ENCODE data around the gene DNPH1.

DNPH1 gene

DNA sequence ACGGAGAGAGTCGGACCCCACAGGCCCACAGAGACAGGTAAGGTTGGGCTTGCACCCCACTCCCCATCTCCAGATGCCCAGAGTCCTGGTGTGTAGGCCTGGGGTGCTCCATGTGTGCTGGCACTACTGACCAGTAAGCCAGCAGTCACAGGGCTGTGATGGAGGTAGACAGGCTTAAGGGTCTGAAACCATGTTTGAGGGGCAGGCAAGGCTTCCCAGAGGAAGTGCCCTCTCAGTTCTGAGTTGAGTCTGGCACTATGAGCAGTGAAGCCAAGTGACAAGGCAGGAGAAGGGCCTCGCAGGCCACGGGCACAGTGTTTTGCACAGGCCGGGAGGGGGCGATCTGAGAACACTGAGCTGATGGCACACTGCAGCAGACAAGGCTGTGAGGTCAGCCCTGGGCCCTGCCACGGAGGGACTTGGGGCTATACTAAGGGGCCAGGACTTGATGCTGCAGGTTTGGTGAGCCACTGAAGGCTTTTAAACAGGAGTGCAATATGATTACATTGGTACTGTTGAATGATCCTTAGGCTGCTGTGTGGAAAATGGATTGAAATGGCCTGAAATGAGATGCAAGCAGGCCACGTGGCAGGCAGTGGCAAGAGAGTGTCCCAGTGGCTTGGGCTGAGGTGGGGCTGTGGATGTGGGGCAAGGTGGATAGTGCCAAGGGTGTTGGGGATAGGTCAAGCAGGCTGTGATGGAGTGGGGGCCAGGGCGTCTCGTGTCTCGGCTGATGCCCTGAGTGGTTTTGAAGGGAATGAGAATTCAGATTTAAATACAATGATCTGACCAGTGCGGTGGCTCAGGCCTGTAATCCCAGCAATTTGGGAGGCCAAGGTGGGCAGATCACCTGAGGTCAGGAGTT lies 34.3 kb upstream of the DNPH1 start:
- peak; percentile 77 for DNase-seq

DNA sequence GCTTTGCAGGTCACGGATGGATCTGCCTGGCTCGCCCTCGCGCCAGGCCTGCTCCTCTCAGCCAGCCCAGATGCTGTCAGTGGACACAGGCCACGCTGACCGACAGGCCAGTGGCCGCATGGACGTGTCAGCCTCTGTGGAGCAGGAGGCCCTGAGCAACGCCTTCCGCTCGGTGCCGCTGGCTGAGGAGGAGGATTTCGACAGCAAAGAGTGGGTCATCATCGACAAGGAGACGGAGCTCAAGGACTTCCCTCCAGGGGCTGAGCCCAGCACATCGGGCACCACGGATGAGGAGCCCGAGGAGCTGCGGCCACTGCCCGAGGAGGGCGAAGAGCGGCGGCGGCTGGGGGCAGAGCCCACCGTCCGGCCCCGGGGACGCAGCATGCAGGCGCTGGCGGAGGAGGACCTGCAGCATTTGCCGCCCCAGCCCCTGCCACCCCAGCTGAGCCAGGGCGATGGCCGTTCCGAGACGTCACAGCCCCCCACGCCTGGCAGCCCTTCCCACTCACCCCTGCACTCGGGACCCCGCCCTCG lies 33.6 kb upstream of the DNPH1 start:
- DNase-seq: no peak

DNA sequence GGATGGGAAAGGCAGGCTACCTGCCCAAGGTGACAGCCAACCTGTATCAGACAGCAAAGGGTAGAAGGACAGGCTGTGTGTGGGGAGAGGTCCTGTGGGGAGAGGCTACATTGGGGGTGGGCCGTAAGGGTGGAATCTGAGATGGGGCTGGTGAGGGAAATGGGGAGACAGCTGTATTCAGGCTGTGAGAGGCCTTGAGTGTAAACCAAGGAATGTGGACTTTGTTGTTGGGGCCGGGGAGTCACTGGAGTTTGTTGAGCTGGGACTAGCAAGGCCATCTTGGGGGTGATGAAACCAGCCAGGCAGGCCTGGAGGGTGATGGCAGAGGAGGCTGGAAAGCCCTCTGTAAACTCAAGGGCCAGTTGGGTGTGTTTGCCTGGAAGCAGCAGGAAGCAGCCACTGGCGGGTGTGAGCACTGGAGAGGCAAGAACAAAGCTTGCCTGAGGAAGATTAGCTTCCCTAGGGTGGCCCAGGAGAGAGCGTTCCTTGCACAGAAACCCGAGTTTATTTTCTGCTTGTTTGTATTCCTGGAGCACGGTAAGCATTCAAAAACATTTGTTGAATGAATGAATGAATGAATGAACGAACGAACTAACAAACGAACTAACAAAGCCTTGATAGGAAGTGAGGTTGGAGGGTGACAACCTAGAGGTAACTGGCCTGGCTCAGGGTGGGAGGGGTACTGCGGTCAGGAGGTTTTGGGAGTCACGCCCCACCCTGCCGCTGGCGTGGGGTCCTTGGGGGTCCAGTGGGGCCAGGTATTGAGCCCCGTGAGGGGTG lies 32.9 kb upstream of the DNPH1 start:
- no peak for DNase-seq

DNA sequence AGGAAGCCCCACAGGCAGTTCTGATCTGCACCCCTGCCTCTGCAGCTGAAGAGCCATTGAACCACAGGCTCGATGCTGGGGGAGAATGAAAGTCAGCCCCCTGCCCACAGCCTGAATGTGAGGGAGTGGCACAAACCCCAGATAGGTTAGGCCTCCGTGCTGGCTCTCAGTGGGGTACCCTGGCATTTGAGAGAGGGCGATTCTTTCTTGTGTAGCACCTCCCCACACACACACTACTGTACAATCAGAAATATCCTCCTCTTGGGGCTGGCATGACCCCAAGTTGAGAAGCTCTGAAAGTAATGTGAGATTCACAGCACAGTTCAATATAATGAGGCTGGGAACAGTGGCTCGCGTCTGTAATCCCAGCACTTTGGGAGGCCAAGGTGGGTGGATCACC lies 31.9 kb upstream of the DNPH1 start:
- no peak for DNase-seq

DNA sequence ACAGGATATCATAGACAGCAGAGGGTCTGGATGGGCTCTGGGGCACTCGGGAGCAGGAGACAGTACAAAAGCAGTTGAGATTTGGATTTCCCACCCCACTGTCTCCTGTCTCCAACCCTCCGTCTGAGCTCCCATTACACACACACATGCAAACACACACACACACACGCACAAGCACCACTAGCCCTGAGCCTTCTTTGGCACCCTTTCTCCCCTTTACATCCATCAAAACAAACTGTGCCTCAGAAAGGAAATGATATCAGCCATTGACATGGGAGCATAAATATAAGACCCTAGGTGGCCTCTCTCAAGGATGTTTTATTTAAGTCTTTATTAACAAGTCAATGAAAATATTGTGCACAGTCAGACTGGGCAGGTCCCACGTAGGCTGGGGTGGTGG lies 31.5 kb upstream of the DNPH1 start:
- no peak for DNase-seq

DNA sequence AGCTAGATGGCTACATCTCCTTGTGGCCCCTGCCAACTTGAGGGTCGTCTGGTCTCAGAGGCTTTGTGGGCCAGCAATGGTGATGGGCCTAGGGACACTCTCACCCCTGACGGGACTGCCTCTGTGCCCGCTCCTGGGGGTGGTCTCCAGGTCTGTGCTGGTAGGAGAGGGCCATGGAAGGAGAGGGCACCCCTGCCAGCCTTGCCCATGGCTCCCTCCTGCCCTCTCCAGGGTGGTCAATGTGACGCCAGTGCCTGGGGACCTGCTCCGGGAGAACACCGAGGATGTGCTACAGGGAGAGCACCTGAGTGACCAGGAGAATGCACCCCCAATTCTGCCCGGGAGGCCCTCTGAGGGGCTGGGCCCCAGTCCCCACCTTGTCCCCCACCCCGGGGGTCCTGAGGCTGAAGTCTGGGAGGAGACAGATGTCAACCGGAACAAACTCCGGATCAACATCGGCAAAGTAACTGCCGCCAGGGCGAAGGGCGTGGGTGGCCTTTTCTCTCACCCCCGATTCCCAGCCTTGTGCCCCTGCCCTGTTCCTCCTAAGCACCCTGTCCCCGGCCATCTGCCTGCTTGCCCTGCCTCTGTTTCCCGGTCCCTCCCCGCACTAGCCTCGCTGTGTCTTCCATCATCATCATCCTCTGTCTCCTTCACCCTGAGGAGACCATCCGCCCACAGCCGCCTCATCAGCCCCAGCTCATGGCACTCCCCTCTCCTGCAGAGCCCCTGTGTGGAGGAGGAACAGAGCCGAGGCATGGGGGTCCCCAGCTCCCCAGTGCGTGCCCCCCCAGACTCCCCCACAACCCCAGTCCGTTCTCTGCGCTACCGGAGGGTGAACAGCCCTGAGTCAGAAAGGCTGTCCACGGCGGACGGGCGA lies 29.8 kb upstream of the DNPH1 start:
- DNase-seq: no peak

DNA sequence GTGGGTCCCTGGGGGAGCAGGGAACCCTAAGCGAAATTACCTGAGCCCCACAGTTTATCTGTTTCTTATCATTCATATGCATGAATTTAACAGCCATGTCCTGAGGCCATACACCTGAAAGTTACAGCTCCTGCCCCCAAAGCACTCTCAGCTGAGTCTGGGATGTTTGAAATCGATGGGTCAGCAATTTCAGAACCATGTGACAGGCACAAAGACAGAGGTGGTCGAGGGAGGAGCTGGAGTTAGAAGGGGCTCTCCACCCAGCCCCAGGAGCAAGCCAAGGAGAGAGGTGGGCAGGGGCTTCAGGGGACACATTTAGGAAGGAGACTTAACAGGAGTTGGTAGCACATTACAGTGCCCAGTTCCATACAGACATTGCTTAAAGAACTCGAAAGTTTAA lies 28.9 kb upstream of the DNPH1 start:
- no peak for DNase-seq

DNA sequence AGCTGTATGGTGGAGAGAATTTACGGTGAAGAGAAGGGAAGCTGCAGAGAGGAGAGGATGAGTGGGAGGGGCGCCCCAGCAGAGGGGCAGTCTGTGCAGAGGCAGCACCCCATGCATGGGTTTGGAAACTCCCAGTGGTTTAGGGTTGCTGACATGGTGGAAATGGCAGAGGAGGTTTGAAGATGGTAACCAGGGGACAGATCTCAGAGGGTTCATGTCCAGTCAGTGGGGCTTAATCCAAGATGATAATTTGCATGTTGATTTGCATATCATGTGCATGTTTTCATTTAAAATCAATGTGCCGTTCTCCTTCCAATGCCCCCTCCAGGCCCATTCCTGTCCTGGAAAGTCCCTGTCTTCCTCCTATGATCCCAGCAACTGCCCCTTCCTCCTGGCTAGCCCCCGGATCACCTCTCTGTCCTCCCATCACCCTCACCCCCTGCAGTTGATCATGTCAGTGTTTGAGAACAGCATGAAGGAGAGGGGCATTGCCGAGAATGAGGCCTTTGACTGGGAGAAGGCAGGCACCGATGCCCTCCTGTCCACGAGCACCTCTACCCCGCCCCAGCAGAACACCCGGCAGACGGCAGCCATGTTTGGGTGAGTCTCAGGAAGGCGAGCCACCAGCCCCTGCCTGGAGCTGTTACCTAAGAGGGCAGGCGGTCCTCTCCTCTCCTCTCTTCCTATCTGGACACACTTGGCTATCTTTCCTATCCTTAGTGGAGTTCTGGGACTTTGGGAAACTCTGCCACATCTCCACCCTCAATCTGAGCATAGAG lies 28.3 kb upstream of the DNPH1 start:
- no peak for DNase-seq

DNA sequence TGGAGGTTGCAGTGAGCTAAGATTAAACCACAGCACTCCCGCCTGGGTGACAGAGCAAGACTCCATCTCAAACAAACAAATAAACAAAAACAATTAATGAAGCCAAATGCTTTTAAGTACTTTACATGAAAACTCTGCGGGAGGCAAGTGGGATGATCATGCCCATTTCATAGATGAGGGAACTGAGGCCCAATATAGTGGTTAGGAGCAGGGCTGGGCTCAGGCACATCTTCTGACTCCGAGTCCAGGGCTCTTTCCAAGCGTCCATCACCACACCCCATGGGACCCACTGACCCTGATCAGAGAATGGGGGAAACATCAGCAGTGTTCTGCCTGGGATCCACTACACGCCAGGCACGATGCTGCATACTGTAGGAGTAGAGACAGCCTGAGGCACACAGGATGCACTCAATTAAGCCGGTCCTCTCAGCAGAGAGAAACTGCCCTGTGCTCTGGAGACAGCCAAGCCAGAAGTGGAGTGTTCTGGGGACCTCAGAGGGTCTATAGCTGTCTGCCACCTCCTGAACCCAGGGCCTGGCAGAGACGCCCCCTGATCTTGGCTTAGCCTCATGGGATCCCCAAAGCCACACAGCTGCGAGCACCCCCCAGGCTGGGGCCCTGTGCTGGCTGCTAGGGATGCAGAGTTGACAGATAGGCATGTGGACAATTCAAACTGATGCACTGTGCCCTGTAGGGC lies 27.5 kb upstream of the DNPH1 start:
- no peak for DNase-seq

DNA sequence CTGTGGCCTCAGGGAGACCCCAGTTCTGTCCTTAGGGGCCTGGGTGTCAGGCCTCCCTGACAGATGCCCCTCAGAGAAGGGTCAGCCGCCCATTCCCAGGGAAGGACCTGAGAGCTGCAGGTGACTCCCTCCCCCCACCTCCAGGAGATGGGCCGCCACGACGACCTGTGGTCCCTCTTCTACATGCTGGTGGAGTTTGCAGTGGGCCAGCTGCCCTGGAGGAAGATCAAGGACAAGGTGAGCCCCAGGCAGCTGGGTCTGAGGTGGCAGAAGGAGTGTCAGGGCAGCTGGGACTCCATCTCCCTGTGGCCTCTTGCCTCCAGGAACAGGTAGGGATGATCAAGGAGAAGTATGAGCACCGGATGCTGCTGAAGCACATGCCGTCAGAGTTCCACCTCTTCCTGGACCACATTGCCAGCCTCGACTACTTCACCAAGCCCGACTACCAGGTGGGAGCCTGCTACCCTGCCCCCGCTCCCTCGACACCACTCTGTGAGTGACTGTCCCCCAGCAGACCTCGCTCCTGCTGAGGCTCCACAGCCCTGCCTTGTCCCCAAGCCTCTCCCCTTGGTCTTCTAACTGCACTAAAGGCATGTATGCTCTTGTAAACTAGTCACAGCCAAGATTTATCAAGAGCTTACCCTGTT lies 26.2 kb upstream of the DNPH1 start:
- DNase-seq: no peak

DNA sequence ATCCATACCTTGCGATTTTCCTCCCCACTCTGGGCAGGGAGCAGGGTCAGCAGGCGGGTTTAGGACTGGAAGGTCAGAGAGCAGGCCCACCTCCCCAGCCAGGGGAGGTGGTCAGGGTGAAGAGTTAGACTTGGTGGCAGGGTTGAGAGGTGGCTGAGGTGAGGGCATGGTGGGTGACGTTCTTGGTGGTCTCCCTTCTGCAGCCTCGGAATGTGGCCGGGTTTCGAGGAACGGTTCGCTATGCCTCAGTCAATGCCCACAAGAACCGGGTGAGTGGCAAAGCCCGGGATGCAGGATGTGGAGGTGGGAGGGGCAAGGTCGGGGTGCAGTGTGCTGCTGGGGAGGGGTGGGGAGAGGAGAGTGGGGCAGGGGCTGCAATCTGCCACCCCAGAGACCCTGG lies 25.6 kb upstream of the DNPH1 start:
- DNase-seq: no peak

DNA sequence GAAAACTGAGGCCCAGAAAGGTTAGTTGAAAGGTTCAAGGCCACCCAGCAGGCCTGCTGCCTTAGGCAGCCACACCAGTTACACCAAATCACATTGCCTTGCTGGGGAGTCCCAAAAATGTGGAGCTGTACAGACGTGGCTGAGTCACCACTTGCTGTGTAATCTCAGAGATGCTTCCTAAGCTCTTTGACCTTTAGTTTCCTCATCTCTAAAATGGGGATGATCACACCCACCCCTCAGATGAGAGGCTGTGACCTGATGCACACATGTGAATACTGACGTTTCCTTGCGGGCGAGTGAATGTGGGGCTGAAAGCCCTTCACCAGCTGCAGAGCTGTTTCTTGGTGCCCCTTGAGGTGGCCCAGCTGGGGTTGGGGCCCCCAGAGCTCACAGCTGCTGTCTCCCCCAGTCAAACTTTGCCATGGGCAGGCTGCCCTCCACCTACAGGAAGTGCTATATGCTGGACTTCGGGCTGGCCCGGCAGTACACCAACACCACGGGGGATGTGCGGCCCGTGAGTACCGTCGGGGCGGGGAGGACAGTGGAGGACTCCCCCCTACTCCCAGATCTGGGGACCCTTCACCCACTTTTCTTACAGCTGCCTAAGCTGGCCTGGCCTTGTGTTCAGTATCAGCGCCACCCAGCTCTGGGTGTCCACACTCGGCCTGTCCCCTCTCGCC lies 25.0 kb upstream of the DNPH1 start:
- no peak for DNase-seq

DNA sequence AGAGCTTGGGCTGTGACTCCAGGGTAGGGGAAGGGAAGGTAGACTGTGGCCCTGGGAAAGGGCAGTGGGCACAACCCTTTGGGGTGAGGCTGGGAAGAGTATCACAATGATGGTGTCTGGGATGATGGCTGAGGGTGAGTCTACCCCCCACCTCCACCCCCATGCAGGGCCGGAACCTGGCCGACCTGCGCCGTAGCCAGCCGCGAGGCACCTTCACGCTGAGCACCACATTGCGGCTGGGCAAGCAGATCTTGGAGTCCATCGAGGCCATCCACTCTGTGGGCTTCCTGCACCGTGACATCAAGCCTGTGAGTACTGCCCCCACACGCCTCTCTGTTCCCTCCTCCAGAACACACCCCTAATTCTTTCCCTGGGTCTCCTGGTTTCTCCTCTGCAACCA lies 24.1 kb upstream of the DNPH1 start:
- DNase-seq: no peak

DNA sequence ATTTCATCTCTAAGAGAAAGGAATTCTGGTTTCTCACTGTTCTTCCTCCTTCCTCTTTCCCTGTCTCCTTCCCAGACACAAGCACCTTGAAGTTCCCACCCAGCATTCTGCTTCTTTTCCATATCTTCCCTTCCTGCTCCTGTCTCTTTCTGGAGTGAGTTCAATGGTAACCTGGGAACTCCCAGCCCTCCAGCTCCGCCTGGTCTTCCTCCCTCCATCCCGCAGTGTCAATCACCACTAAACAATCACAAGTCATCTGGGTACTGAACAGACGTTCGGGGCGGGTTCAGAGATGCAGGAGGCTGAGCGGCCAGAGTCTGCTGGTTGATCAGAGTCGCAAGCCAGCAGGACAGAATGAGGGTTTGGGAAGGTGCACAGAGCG lies 21.7 kb upstream of the DNPH1 start:
- no peak for DNase-seq

DNA sequence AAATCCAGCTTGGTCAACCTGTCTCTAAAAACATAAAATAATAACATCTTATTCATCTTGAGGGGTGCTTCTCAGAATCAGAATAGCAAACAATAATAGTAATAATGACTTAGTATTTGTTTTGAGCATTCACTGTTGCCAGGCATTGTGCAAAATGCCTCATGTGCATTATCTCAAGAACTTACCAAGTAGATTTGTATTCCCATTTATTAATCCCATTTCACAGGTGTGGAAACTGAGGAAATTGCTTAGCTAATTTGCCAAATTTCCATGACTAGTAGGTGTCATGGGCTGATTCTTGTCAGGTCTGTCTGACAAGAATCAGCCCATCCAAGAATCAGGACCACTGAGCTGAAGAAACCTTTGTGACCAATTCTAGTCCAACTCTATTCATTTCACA lies 19.5 kb upstream of the DNPH1 start:
- no peak for DNase-seq

DNA sequence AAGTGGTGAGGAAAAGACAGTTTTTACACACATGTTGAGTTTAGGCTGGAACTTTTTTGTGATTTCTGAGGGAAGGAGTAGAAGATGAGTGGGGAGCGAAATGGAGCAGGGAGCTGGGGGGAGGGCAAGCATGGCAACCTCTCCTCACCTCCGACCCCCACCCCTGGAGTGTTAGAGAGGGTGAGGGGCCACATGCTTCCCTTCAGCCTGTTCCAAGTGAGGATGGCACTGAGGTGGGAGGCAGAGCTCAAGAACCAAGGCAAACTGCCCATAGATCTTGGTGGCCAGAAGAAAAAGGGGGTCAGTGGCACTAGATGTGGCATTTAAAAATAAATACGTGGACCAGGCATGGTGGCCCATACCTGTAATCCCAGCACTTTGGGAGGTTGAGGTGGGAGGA lies 18.8 kb upstream of the DNPH1 start:
- no peak for DNase-seq

DNA sequence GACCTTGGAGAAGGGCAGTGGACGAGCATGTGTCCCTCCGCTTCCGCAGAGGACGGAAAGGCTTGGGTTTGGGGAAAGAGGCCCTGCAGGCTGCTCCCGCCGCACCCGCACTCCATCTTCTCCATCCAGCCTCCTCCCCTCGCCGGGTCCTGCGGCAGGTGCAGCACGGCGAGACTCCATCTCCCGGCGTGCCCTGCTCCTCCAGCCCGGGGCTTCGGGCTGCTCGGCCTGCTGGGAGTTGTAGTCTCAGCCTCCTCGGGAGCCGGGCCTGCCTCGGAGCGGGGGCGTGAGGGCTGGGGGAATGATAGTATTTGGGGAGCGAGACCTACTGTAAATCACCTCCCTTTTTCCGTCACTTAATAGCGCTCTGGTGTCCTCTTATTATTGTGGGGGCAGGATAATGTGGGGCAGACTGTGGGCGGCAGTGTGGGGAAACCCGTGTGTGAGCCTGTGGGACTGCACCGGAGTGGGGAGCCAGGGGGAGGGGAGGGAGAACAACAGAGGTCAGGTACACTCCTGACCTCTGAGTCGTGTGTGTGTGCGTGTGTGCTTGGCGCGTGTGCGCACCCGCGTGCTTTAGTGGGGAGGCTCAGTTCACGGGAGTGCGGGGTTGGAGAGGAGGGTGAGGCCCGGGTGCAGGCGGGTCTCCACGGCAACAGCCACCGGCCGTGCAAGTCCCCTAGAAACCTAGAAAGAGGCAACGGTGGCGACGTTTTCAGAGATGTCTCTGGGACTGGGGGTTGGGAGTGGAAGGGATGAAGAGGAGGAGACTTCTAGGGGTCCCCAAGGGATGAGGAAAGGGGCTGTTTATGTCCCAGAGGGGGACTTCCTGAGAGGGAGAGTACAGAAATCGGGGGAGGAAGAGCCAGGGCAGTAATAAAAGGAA lies 18.1 kb upstream of the DNPH1 start:
- DNase-seq: peak; percentile 76

DNA sequence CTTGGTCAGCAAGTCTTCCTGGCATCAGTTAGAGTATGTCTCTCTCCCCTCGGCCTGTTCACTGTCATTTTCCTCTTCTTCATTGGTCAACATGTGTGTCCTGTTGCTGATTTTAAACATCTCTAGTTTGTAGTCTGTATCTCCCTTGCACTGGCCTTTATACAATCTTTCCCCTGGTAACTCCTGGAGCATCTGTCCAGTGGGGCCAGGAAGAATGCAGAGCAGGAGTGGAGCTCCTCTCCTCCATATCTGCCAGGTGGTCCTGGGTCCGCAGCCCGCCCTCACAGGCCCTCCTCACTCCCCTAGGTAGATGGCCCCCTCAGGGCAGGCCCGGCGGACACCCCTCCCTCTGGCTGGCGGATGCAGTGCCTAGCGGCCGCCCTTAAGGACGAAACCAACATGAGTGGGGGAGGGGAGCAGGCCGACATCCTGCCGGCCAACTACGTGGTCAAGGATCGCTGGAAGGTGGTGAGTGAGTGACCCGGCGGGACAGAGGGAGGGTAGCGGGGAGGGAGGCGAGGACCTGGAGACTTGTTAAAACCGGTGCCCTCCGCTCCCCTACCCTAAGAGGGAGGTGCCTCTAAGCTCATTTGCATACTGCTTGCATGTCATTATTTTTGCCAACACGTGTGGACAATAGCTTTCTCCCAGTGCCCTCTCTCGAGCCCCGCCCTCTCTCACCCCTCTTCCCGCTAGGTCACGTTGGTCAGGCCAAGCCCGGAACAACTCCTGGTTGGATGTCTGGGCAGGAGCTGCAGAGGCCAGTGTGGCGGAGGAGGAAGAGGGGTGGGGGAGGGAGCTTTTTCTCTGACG lies 17.2 kb upstream of the DNPH1 start:
- no peak for DNase-seq
